IPS DF 6.9 (cell line): ENCODE measurements around the gene CTSF.

ENCODE experiments used
- DNase-seq: peaks from one replicate; pipeline ENCODE4 v3.0.0-alpha.2; 2013; ENCODE audit warnings: low read depth, low spot score
- H3K27ac ChIP-seq: one replicate; pipeline ENCODE4 v1.5.1; 2013; ENCODE audit warnings: low read length, control low read depth
- H3K27me3 ChIP-seq: 2 replicates; pipeline ENCODE4 v1.6.1; 2013; ENCODE audit warnings: mild to moderate bottlenecking, low read length; ENCODE audit not compliant: control insufficient read depth, insufficient read depth
- H3K36me3 ChIP-seq: 2 replicates; pipeline ENCODE4 v1.6.1; 2013; ENCODE audit warnings: low read length; ENCODE audit not compliant: control insufficient read depth, insufficient read depth
- H3K4me1 ChIP-seq: 2 replicates; pipeline ENCODE4 v1.6.1; 2013; ENCODE audit warnings: low read length; ENCODE audit not compliant: control insufficient read depth, insufficient read depth
- H3K4me3 ChIP-seq: 2 replicates; pipeline ENCODE4 v1.5.1; 2013; ENCODE audit warnings: mild to moderate bottlenecking, low read length
- H3K9me3 ChIP-seq: 2 replicates; pipeline ENCODE4 v1.6.1; 2013; ENCODE audit warnings: low read length, inconsistent platforms; ENCODE audit not compliant: control insufficient read depth, insufficient read depth
- WGBS: extraction: QIAGEN DNeasy Blood & Tissue Kit; methylation state at CpG from one replicate; pipeline ENCODE4 v1.1.7; 2013; ENCODE audit warnings: mixed read lengths, missing lambda C conversion rate; ENCODE audit not compliant: insufficient read length, insufficient coverage; 5-methylcytosine and 5-hydroxymethylcytosine counted together

Gene CTSF

GRCh38 chr11:66567787-66568123 is 651 bp downstream of the CTSF start:
- no peak overlapping the region for H3K4me3 ChIP-seq
- H3K36me3 ChIP-seq, result 0 out of 2 replicates have a peak, but pooled peaks cover 2% of the 10 kb centered on the region
- no peak overlapping the region for H3K27ac ChIP-seq
- H3K9me3 ChIP-seq, result no peaks in the 10 kb centered on the region
- no peak for DNase-seq
- peaks cover 1% of the 10 kb centered on the region; the same call in 1 of the 2 replicates for H3K4me1 ChIP-seq
- no CpG with 5 or more reads among the region's 15 CpGs for WGBS
- no peaks in the 10 kb centered on the region for H3K27me3 ChIP-seq

- no CpG with 5 or more reads among the region's 8 CpGs for WGBS
- Histone ChIP-seq H3K27me3 (no peaks in the 10 kb centered on the region), H3K27ac (no peak overlapping the region), H3K36me3 (peaks cover 17% of the 10 kb centered on the region), H3K9me3 (no peaks in the 10 kb centered on the region), H3K4me1 (peaks cover 1% of the 10 kb centered on the region; the same call in 1 of the 2 replicates), H3K4me3 (no peak overlapping the region)
- no peak for DNase-seq
Observed at GRCh38 chr11:66566221-66566620, 2.2 kb downstream of the CTSF start.

- Histone ChIP-seq H3K9me3 (no peaks in the 10 kb centered on the region), H3K4me1 (peaks cover 1% of the 10 kb centered on the region; the same call in 1 of the 2 replicates), H3K4me3 (no peak overlapping the region), H3K27ac (no peak overlapping the region), H3K27me3 (no peaks in the 10 kb centered on the region), H3K36me3 (peaks cover 25% of the 10 kb centered on the region)
- no peak for DNase-seq
- WGBS, result no CpG with 5 or more reads among the region's 5 CpGs
Observed at GRCh38 chr11:66564984-66565383, 3.4 kb downstream of the CTSF start.

- no peak for DNase-seq
- no CpG with 5 or more reads among the region's 14 CpGs for WGBS
- H3K9me3 ChIP-seq, result no peaks in the 10 kb centered on the region
- H3K36me3 ChIP-seq, result peaks cover 25% of the 10 kb centered on the region
- H3K4me3 ChIP-seq, result no peak overlapping the region
- no peak overlapping the region for H3K27ac ChIP-seq
- H3K4me1 ChIP-seq, result peaks cover 1% of the 10 kb centered on the region; the same call in 1 of the 2 replicates
- no peaks in the 10 kb centered on the region for H3K27me3 ChIP-seq
Observed at GRCh38 chr11:66564538-66564937, 3.9 kb downstream of the CTSF start.

GRCh38 chr11:66563832-66564231 is 4.6 kb downstream of the CTSF start:
- Histone ChIP-seq H3K4me3 (no peak overlapping the region), H3K27me3 (no peaks in the 10 kb centered on the region), H3K4me1 (no peaks in the 10 kb centered on the region), H3K9me3 (no peaks in the 10 kb centered on the region), H3K27ac (no peak overlapping the region), H3K36me3 (peaks cover 28% of the 10 kb centered on the region)
- WGBS, result no CpG with 5 or more reads among the region's 10 CpGs
- no peak for DNase-seq

GRCh38 chr11:66562907-66563583 is 5.4 kb downstream of the CTSF start:
- no CpG with 5 or more reads among the region's 20 CpGs for WGBS

GRCh38 chr11:66562275-66562674 is 6.1 kb downstream of the CTSF start:
- H3K9me3 ChIP-seq, result no peaks in the 10 kb centered on the region
- no CpG with 5 or more reads among the region's 2 CpGs for WGBS
- DNase-seq, result no peak

More at GRCh38 chr11:66562907-66563583, 5.4 kb downstream of the CTSF start:
- no peaks in the 10 kb centered on the region for H3K9me3 ChIP-seq
- no peaks in the 10 kb centered on the region for H3K27me3 ChIP-seq
- no peak overlapping the region for H3K4me3 ChIP-seq
- H3K4me1 ChIP-seq, result no peaks in the 10 kb centered on the region
- H3K36me3 ChIP-seq, result peaks cover 28% of the 10 kb centered on the region
- H3K27ac ChIP-seq, result no peak overlapping the region
- no peak for DNase-seq

GRCh38 chr11:66561975-66562248 is 6.5 kb downstream of the CTSF start:
- Histone ChIP-seq H3K27me3 (no peaks in the 10 kb centered on the region), H3K36me3 (peaks cover 38% of the 10 kb centered on the region), H3K9me3 (no peaks in the 10 kb centered on the region), H3K4me3 (no peak overlapping the region), H3K27ac (no peak overlapping the region), H3K4me1 (no peaks in the 10 kb centered on the region)
- DNase-seq, result no peak
- no CpG with 5 or more reads among the region's 9 CpGs for WGBS

More at GRCh38 chr11:66562275-66562674, 6.1 kb downstream of the CTSF start:
- peaks cover 35% of the 10 kb centered on the region for H3K36me3 ChIP-seq
- no peak overlapping the region for H3K27ac ChIP-seq
- H3K4me3 ChIP-seq, result no peak overlapping the region
- H3K4me1 ChIP-seq, result no peaks in the 10 kb centered on the region
- H3K27me3 ChIP-seq, result no peaks in the 10 kb centered on the region

GRCh38 chr11:66561178-66561974 is 7.0 kb downstream of the CTSF start:
- Histone ChIP-seq H3K9me3 (no peaks in the 10 kb centered on the region), H3K36me3 (peaks cover 39% of the 10 kb centered on the region), H3K4me1 (no peaks in the 10 kb centered on the region), H3K4me3 (no peak overlapping the region), H3K27me3 (no peaks in the 10 kb centered on the region), H3K27ac (no peak overlapping the region)
- WGBS, result no CpG with 5 or more reads among the region's 14 CpGs
- no peak for DNase-seq

- Histone ChIP-seq H3K27me3 (no peaks in the 10 kb centered on the region), H3K27ac (no peak overlapping the region), H3K4me3 (no peak overlapping the region), H3K4me1 (no peaks in the 10 kb centered on the region), H3K9me3 (no peaks in the 10 kb centered on the region), H3K36me3 (peaks cover 47% of the 10 kb centered on the region)
- WGBS, result no CpG with 5 or more reads among the region's 27 CpGs
- DNase-seq, result no peak
Observed at GRCh38 chr11:66559866-66560676, 8.3 kb downstream of the CTSF start.
